ENCODE results near the gene SSBP3. TPM values are rescaled to one million over a fixed set of nuclear protein-coding genes. Genes with fewer than 3 reads are reported as not detected.

The SSBP3 gene
- total and polyA plus RNA-seq, 9 of the 15 experiments (the other 6 are each of a cell fraction or from before 2014, with no cell fraction given), result 8.7 to 108 (median 33.8) TPM

DNA sequence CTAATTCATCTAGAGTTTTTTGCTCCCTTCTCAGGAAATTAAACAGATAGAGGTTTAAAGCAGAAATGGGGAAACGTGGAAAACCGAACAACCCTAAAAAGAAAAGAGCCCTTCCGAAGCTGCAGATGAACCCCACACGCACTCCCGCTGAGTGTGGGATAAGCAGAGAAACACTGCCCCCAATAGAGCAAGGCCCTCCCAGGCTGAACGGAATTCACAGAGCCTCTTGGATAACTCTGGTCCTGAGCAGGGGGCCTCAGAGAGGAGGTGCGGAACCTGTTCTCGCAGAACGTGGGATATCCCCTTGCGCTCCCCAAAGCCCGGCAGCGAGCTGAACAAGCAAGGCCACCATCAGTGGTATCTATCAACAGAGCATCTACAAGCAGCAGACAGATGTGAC lies 44.9 kb downstream of the SSBP3 start:
- DNase-seq (ENCODE audit: extremely low read depth in 1 of 4, low spot score in 3 of 4) (peak in 1 of 4 experiments; percentile 30), ATAC-seq (peak; percentile 61), FAIRE-seq (no peak)
- ChIA-PET POLR2A (interaction anchor here (1.8 kb wide), 1 partner anchor 12 kb away, joined by 8 read pairs; no protein-coding TSS in a partner anchor), CTCF (ENCODE audit: low intra/inter-chr PET ratio) (no interaction called here)
- no TSS peak for BruUV-seq (replicated peaks)
- Histone ChIP-seq H3K4me3 (no peak overlapping the region), H4K20me1 (replicated peaks; ENCODE audit: control insufficient read depth, insufficient read depth, low read length) (peaks cover 53% of the 10 kb centered on the region), H3K79me2 (ENCODE audit: control insufficient read depth, insufficient read depth, low read length) (peaks cover 91% of the 10 kb centered on the region), H2AFZ (ENCODE audit: low read depth, low read length) (no peak overlapping the region), H3K9ac (ENCODE audit: insufficient read depth in 1 of 2, low read depth in 2 of 2, low read length in 2 of 2) (no peak overlapping the region), H3K27me3 (ENCODE audit: control insufficient read depth in 2 of 2, insufficient read depth in 2 of 2, low read length in 2 of 2) (no peaks in the 10 kb centered on the region), H3K9me1 (ENCODE audit: control insufficient read depth, insufficient read depth, low read length) (peaks cover 17% of the 10 kb centered on the region), H3K36me3 (ENCODE audit: control insufficient read depth, insufficient read depth, low read length) (peaks cover 31% of the 10 kb centered on the region; the same call in 2 of the 3 replicates), H3K27ac (ENCODE audit: extremely low read depth, low read depth, low read length) (no peak overlapping the region), H3K9me3 (replicated peaks; ENCODE audit: control insufficient read depth, insufficient read depth, low read depth, low read length) (no peaks in the 10 kb centered on the region), H3K4me2 (ENCODE audit: insufficient read depth, low read length) (no peak overlapping the region), H3K4me1 (replicated peaks in 1 of 2; ENCODE audit: control insufficient read depth in 2 of 2, insufficient read depth in 2 of 2, low read length in 2 of 2) (peaks cover 20 to 51% of the 10 kb centered on the region in 2 experiments)
- in situ Hi-C loops (cut with MboI) (no loop called here), intact Hi-C loops (cut with micrococcal nuclease) (no loop called here)
- 67% methylated on average over 12 of the region's 12 CpGs for WGBS (ENCODE audit: insufficient coverage, low coverage, missing lambda C conversion rate)
- TF ChIP-seq RAD21 (CRISPR knock-in tag; conservative IDR thresholded peaks at IDR 0.05 in 1 of 2, IDR thresholded peaks at IDR 0.05 in 1 of 2) (peak in 1 of 2 experiments; percentile 43; a peak in 2 of 4 replicates), NCOR1 (IDR thresholded peaks at IDR 0.05) (no peak), RUNX1 (IDR thresholded peaks at IDR 0.05; ENCODE audit: low read depth) (no peak)
- TF ChIP-seq, protein P1, sequence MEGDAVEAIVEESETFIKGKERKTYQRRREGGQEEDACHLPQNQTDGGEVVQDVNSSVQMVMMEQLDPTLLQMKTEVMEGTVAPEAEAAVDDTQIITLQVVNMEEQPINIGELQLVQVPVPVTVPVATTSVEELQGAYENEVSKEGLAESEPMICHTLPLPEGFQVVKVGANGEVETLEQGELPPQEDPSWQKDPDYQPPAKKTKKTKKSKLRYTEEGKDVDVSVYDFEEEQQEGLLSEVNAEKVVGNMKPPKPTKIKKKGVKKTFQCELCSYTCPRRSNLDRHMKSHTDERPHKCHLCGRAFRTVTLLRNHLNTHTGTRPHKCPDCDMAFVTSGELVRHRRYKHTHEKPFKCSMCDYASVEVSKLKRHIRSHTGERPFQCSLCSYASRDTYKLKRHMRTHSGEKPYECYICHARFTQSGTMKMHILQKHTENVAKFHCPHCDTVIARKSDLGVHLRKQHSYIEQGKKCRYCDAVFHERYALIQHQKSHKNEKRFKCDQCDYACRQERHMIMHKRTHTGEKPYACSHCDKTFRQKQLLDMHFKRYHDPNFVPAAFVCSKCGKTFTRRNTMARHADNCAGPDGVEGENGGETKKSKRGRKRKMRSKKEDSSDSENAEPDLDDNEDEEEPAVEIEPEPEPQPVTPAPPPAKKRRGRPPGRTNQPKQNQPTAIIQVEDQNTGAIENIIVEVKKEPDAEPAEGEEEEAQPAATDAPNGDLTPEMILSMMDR (IDR thresholded peaks at IDR 0.05 in 2 of 3, conservative IDR thresholded peaks at IDR 0.05 in 1 of 3; ENCODE audit: insufficient read depth in 2 of 3, low read depth in 1 of 3, low read length in 3 of 3), result peak in 2 of 3 experiments; percentile 21 to 40; a peak in 3 of 6 replicates
